ENCODE results near the gene MOCOS.

Gene MOCOS

GRCh38 chr18:36279001-36279400 is 91.7 kb downstream of the MOCOS start:
- ATAC-seq = no peak

- no peak for ATAC-seq
These were observed 94.6 kb downstream of the MOCOS start for GRCh38 chr18:36281936-36282335.

GRCh38 chr18:36283448-36283847 is 96.2 kb downstream of the MOCOS start:
- ATAC-seq = no peak

- no peak for ATAC-seq
These were observed 97.0 kb downstream of the MOCOS start for GRCh38 chr18:36284268-36284667.

- peak in 1 of 2 donors; percentile 33 for ATAC-seq
These were observed 97.5 kb downstream of the MOCOS start for GRCh38 chr18:36284671-36285295.

GRCh38 chr18:36287653-36288052 is 100.4 kb downstream of the MOCOS start:
- ATAC-seq = no peak

GRCh38 chr18:36288689-36289088 is 101.4 kb downstream of the MOCOS start:
- ATAC-seq = no peak

- ATAC-seq = no peak
These were observed 106.7 kb downstream of the MOCOS start for GRCh38 chr18:36294031-36294430.

- ATAC-seq = no peak
These were observed 107.9 kb downstream of the MOCOS start for GRCh38 chr18:36295214-36295613.

- ATAC-seq = no peak
These were observed 108.6 kb downstream of the MOCOS start for GRCh38 chr18:36295880-36296301.

- no peak for ATAC-seq
These were observed 109.5 kb downstream of the MOCOS start for GRCh38 chr18:36296650-36297416.

GRCh38 chr18:36297417-36298125 is 110.3 kb downstream of the MOCOS start, which contains the start of gene FHOD3:
Gene FHOD3, plus strand, starts transcription at chr18:36297713. Its CDS starts 123 bp downstream, at chr18:36297836.
- ATAC-seq = peak; percentile 17 to 18

GRCh38 chr18:36298126-36298741 is 110.9 kb downstream of the MOCOS start:
- no peak for ATAC-seq

GRCh38 chr18:36299015-36299414 is 111.7 kb downstream of the MOCOS start:
- ATAC-seq = no peak

GRCh38 chr18:36300211-36300610 is 112.9 kb downstream of the MOCOS start:
- no peak for ATAC-seq

- ATAC-seq = no peak
These were observed 114.6 kb downstream of the MOCOS start for GRCh38 chr18:36301884-36302283.

GRCh38 chr18:36302676-36303075 is 115.4 kb downstream of the MOCOS start:
- no peak for ATAC-seq

GRCh38 chr18:36303211-36303844 is 116.0 kb downstream of the MOCOS start:
- no peak for ATAC-seq

- no peak for ATAC-seq
These were observed 117.4 kb downstream of the MOCOS start for GRCh38 chr18:36304723-36305122.

- no peak for ATAC-seq
These were observed 118.1 kb downstream of the MOCOS start for GRCh38 chr18:36305375-36305774.

- no peak for ATAC-seq
These were observed 120.2 kb downstream of the MOCOS start for GRCh38 chr18:36307513-36307912.

GRCh38 chr18:36308711-36309435 is 121.6 kb downstream of the MOCOS start:
- no peak for ATAC-seq

All from activated CD4-positive, CD25-positive, alpha-beta regulatory T cell treated with anti-CD3 and anti-CD28 coated beads, Interleukin-2, amount 50 U/mL, for 24 hours (primary cell).